H1 (cell line): Measurements from ENCODE around the gene MRGPRX2. TPM values are rescaled to one million over a fixed set of nuclear protein-coding genes. Genes with fewer than 3 reads are reported as not detected.

Source experiments
- CTCF ChIA-PET: fragments of 300-600 bp; sonication (Branson Sonifier 250); formaldehyde crosslinking; loops from one replicate; lab custom pipeline; 2021; ENCODE audit not compliant: partially characterized antibody; lab: Charles Lee
- POLR2A ChIA-PET: fragments of 300-600 bp; sonication (Branson Sonifier 250); formaldehyde crosslinking; loops from one replicate; lab custom pipeline; 2021; ENCODE audit warnings: inconsistent platforms; ENCODE audit not compliant: partially characterized antibody; lab: Charles Lee
- DNase-seq, 2 experiments: peaks; one replicate each; pipeline versions ENCODE4 v3.0.0 to v3.0.0-alpha.2; 2010 to 2022; ENCODE audit warnings: low spot score in 2 of 2, low read depth in 1 of 2, mixed read lengths in 1 of 2
- FAIRE-seq: peaks from 2 replicates; lab custom pipeline; 2011; peaks lifted over from hg19 to GRCh38; lab: Jason Lieb, UNC
- H2AFZ ChIP-seq: 2 replicates; pipeline ENCODE4 v1.8.1; 2012; ENCODE audit warnings: low read length, inconsistent platforms
- H2AK5ac ChIP-seq: 2 replicates; pipeline ENCODE4 v1.6.1; 2013; ENCODE audit warnings: low read depth, low read length
- H2BK120ac ChIP-seq: replicated peaks from 2 replicates; pipeline ENCODE3; 2013; ENCODE audit warnings: low read depth, low read length, inconsistent platforms
- H2BK12ac ChIP-seq: 2 replicates; pipeline ENCODE4 v1.6.1; 2013; ENCODE audit warnings: low read depth, low read length
- H2BK15ac ChIP-seq: 2 replicates; pipeline ENCODE4 v1.6.1; 2013; ENCODE audit warnings: low read length
- H2BK20ac ChIP-seq: 2 replicates; pipeline ENCODE4 v1.6.1; 2013; ENCODE audit warnings: low read length
- H2BK5ac ChIP-seq: 2 replicates; pipeline ENCODE4 v1.6.1; 2013; ENCODE audit warnings: low read depth, low read length
- H3K14ac ChIP-seq: 2 replicates; pipeline ENCODE4 v1.6.1; 2013; ENCODE audit warnings: inconsistent platforms; ENCODE audit not compliant: insufficient read length
- H3K18ac ChIP-seq: 2 replicates; pipeline ENCODE4 v1.6.1; 2013; ENCODE audit warnings: low read length; ENCODE audit errors: extremely low read depth
- H3K23ac ChIP-seq: 2 replicates; pipeline ENCODE4 v1.6.1; 2013; ENCODE audit warnings: inconsistent platforms; ENCODE audit not compliant: insufficient read length
- H3K23me2 ChIP-seq: 2 replicates; pipeline ENCODE4 v1.6.1; 2013; ENCODE audit warnings: low read depth, low read length
- H3K27ac ChIP-seq: 2 replicates; pipeline ENCODE4 v1.6.1; 2011; ENCODE audit warnings: low read depth, low read length, inconsistent platforms
- H3K27me3 ChIP-seq, 4 experiments: replicated peaks in 1 of 4; 1 replicate in 1 of 4; 2 replicates in 3 of 4; pipeline versions ENCODE4 v1.6.1 to v1.8.1; 2011 to 2013; ENCODE audit warnings: low read length in 3 of 4, mild to moderate bottlenecking in 3 of 4, inconsistent platforms in 2 of 4, mixed read lengths in 2 of 4, moderate library complexity in 1 of 4; ENCODE audit not compliant: control insufficient read depth in 3 of 4, insufficient read depth in 3 of 4; ENCODE audit errors: extremely low read depth in 1 of 4
- H3K36me3 ChIP-seq, 4 experiments: 2 replicates each; pipeline versions ENCODE4 v1.6.1 to v1.8.1; 2011 to 2013; ENCODE audit warnings: mild to moderate bottlenecking in 4 of 4, low read length in 3 of 4, moderate library complexity in 2 of 4, control low read depth in 1 of 4, inconsistent platforms in 1 of 4; ENCODE audit not compliant: insufficient read depth in 4 of 4, control insufficient read depth in 2 of 4
- H3K4ac ChIP-seq: replicated peaks from 2 replicates; pipeline ENCODE3; 2013; ENCODE audit warnings: low read length, low read depth, mixed read lengths, inconsistent platforms; ENCODE audit not compliant: insufficient read length
- H3K4me1 ChIP-seq, 4 experiments: replicated peaks in 1 of 4; 1 replicate in 1 of 4; 2 replicates in 3 of 4; pipeline versions ENCODE4 v1.6.1 to v1.8.1; 2011 to 2013; ENCODE audit warnings: low read length in 3 of 4, inconsistent platforms in 2 of 4, mixed read lengths in 1 of 4; ENCODE audit not compliant: insufficient read depth in 4 of 4, control insufficient read depth in 3 of 4
- H3K4me2 ChIP-seq, 2 experiments: 2 replicates each; pipeline versions ENCODE4 v1.6.1 to v1.8.1; 2011 to 2013; ENCODE audit warnings: low read depth in 2 of 2, low read length in 2 of 2, control low read depth in 1 of 2, inconsistent platforms in 1 of 2, mild to moderate bottlenecking in 1 of 2; ENCODE audit not compliant: insufficient read depth in 1 of 2
- H3K4me3 ChIP-seq, 4 experiments: fragments of 200-600, 300-600 bp in 1 of 4; sonication (generic), shearing (Covaris generic), sonication (Bioruptor Twin) in 1 of 4; 2 replicates each; pipeline versions ENCODE4 v1.5.1 to v1.8.1; 2011 to 2016; ENCODE audit warnings: low read length in 4 of 4, low read depth in 3 of 4, control low read depth in 2 of 4, inconsistent platforms in 2 of 4, mild to moderate bottlenecking in 2 of 4, mixed read lengths in 1 of 4, moderate library complexity in 1 of 4; ENCODE audit not compliant: insufficient read depth in 2 of 4; ENCODE audit errors: extremely low read depth in 1 of 4
- H3K56ac ChIP-seq: replicated peaks from 2 replicates; pipeline ENCODE3; 2013; ENCODE audit warnings: low read depth, mild to moderate bottlenecking, mixed read lengths, low read length, inconsistent platforms; ENCODE audit not compliant: insufficient read length
- H3K79me1 ChIP-seq: 2 replicates; pipeline ENCODE4 v1.6.1; 2013; ENCODE audit warnings: low read depth, low read length, control low read depth
- H3K79me2 ChIP-seq, 2 experiments: 2 replicates each; pipeline versions ENCODE4 v1.6.1 to v1.8.1; 2012 to 2013; ENCODE audit warnings: low read length in 2 of 2, mild to moderate bottlenecking in 2 of 2, inconsistent platforms in 1 of 2; ENCODE audit not compliant: insufficient read depth in 2 of 2, control insufficient read depth in 1 of 2
- H3K9ac ChIP-seq, 4 experiments: replicated peaks in 1 of 4; 1 replicate in 1 of 4; 2 replicates in 3 of 4; pipeline versions ENCODE4 v1.6.1 to v1.8.1; 2011 to 2013; ENCODE audit warnings: low read depth in 3 of 4, low read length in 3 of 4, control low read depth in 2 of 4, mild to moderate bottlenecking in 2 of 4, moderate library complexity in 2 of 4, inconsistent platforms in 1 of 4; ENCODE audit errors: extremely low read depth in 1 of 4
- H3K9me3 ChIP-seq, 2 experiments: 2 replicates each; pipeline versions ENCODE4 v1.6.1 to v1.8.1; 2012 to 2013; ENCODE audit warnings: mild to moderate bottlenecking in 2 of 2, moderate library complexity in 2 of 2, control low read depth in 1 of 2, inconsistent platforms in 1 of 2, low read depth in 1 of 2, low read length in 1 of 2, mixed read lengths in 1 of 2; ENCODE audit not compliant: insufficient read depth in 2 of 2
- H4K20me1 ChIP-seq, 2 experiments: replicated peaks in 1 of 2; 2 replicates each; pipeline versions ENCODE3 to v1.8.1; 2011 to 2013; ENCODE audit warnings: inconsistent platforms in 2 of 2, low read length in 2 of 2, mild to moderate bottlenecking in 1 of 2; ENCODE audit not compliant: insufficient read depth in 2 of 2, control insufficient read depth in 1 of 2
- H4K5ac ChIP-seq: 2 replicates; pipeline ENCODE4 v1.6.1; 2013; ENCODE audit warnings: low read length, low read depth, mixed read lengths, inconsistent platforms; ENCODE audit not compliant: insufficient read length
- H4K8ac ChIP-seq: 2 replicates; pipeline ENCODE4 v1.8.0; 2013; ENCODE audit warnings: mild to moderate bottlenecking, moderate library complexity, low read length, inconsistent platforms; ENCODE audit not compliant: insufficient read depth; ENCODE audit errors: extremely low read depth
- H4K91ac ChIP-seq: replicated peaks from 2 replicates; pipeline ENCODE3; 2013; ENCODE audit warnings: low read length, mixed read lengths, inconsistent platforms; ENCODE audit not compliant: insufficient read length
- EGR1 ChIP-seq: IDR thresholded peaks from 2 replicates; pipeline ENCODE4 v1.6.1; 2011; ENCODE audit warnings: low read depth, low read length, borderline replicate concordance
- FOSL1 ChIP-seq: IDR thresholded peaks from 2 replicates; pipeline ENCODE4 v1.6.1; 2011; ENCODE audit warnings: mild to moderate bottlenecking, low read depth, low read length, moderate library complexity; ENCODE audit not compliant: insufficient read depth
- GTF2F1 ChIP-seq: IDR thresholded peaks from 2 replicates; pipeline ENCODE4 v1.6.1; 2012; ENCODE audit warnings: low read depth, low read length, improper control_type of control experiment, borderline replicate concordance
- KDM4A ChIP-seq: IDR thresholded peaks from one replicate; pipeline ENCODE4 v1.7.1; 2012; ENCODE audit warnings: low read depth, mild to moderate bottlenecking, moderate library complexity, low read length, inconsistent platforms; ENCODE audit not compliant: severe bottlenecking
- MAFK ChIP-seq: IDR thresholded peaks from 2 replicates; pipeline ENCODE4 v1.6.1; 2012; ENCODE audit warnings: low read depth, mild to moderate bottlenecking, improper control_type of control experiment, low read length
- RBBP5 ChIP-seq: IDR thresholded peaks from 2 replicates; pipeline ENCODE4 v1.7.1; 2012; ENCODE audit warnings: low read depth, mild to moderate bottlenecking, inconsistent platforms, low read length, moderate library complexity, borderline replicate concordance
- SIRT6 ChIP-seq: IDR thresholded peaks from one replicate; pipeline ENCODE4 v1.7.1; 2012; ENCODE audit warnings: low read length, inconsistent platforms
- SP2 ChIP-seq: IDR thresholded peaks from 2 replicates; pipeline ENCODE4 v1.6.1; 2012; ENCODE audit warnings: mild to moderate bottlenecking, low read length, inconsistent platforms
- TEAD4 ChIP-seq: IDR thresholded peaks from 2 replicates; pipeline ENCODE4 v1.6.1; 2012; ENCODE audit warnings: low read depth, low read length, inconsistent platforms, mixed read lengths
- WGBS, 2 experiments: shearing (Covaris generic) in 1 of 2; methylation state at CpG; one replicate each; pipeline versions ENCODE4 v1.1.6 to v1.1.7; 2013 to 2015; ENCODE audit warnings: low lambda C conversion rate in 2 of 2, mixed read lengths in 2 of 2, inconsistent platforms in 1 of 2, low coverage in 1 of 2, missing lambda C conversion rate in 1 of 2; ENCODE audit not compliant: insufficient replicate concordance in 2 of 2, insufficient coverage in 1 of 2, insufficient read length in 1 of 2; ENCODE audit errors: extremely low coverage in 1 of 2, missing lambda C conversion rate in 1 of 2; 5-methylcytosine and 5-hydroxymethylcytosine counted together
- polyA plus RNA-seq, 7 experiments: library from polyadenylated mRNA; depleted of rRNA in 3 of 7; stranded (reverse) in 5 of 7; unstranded in 2 of 7; fragments of >200 nt in 5 of 7; fragments of 200-250 nt in 2 of 7; gene quantifications; 1 replicate in 5 of 7; 2 replicates in 1 of 7; 4 replicates in 1 of 7; pipeline versions ENCODE4 v1.2.1 to v1.2.3, GENCODE V29; 2011 to 2013; ENCODE audit warnings: missing spikeins in 2 of 7, mixed read lengths in 2 of 7
- total RNA-seq: library from RNA; stranded (reverse); fragmentation: NEBNext Ultra II Directional; extraction: Animal tissue kit (Norgen Biotek cat#: 25700); gene quantifications from 2 replicates; pipeline ENCODE4 v1.2.1, GENCODE V29; 2021

MRGPRX2 gene
- total and polyA plus RNA-seq, 2 of the 8 experiments (the other 6 are each of a cell fraction or from before 2014, with no cell fraction given): not detected

GRCh38 chr11:19071255-19071654, 10.7 kb upstream of the MRGPRX2 start:
- no peaks in the 10 kb centered on the region for H3K79me1 ChIP-seq
- H2BK120ac ChIP-seq: no peak overlapping the region
- no peaks in the 10 kb centered on the region for H3K23me2 ChIP-seq
- no peak overlapping the region for H3K23ac ChIP-seq
- H2BK12ac ChIP-seq: no peak overlapping the region
- POLR2A ChIA-PET: interaction anchor here (1.2 kb wide), 1 partner anchor 170 kb away, joined by 3 read pairs; the partner anchor contains the start of gene E2F8
- H2AK5ac ChIP-seq: no peak overlapping the region
- H2BK5ac ChIP-seq: no peak overlapping the region
- no peak overlapping the region for H2AFZ ChIP-seq
- DNase-seq: peak; percentile 43 to 75
- FAIRE-seq: peak; percentile 98
- no peak overlapping the region for H3K4me3 ChIP-seq
- no peak overlapping the region for H4K5ac ChIP-seq
- H4K20me1 ChIP-seq: no peaks in the 10 kb centered on the region
- no peak overlapping the region for H3K27ac ChIP-seq
- H3K18ac ChIP-seq: no peak overlapping the region
- WGBS, 2 experiments: 24% methylated on average over 11 of the region's 11 CpGs; no CpG with 5 or more reads in 1 of the 2 experiments
- CTCF ChIA-PET: interaction anchor here (0.6 to 3.4 kb wide), 59 partner anchors 9 to 833 kb away, joined by 3 to 29 read pairs (median 4); partner anchors contain the start of gene MRGPRX2
- H2BK15ac ChIP-seq: no peak overlapping the region
- H3K9ac ChIP-seq: no peak overlapping the region
- no peak overlapping the region for H3K56ac ChIP-seq
- no peak overlapping the region for H3K4ac ChIP-seq
- H3K79me2 ChIP-seq: no peaks in the 10 kb centered on the region
- no peak overlapping the region for H4K91ac ChIP-seq
- no peaks in the 10 kb centered on the region for H3K27me3 ChIP-seq
- H2BK20ac ChIP-seq: no peak overlapping the region
- H3K4me2 ChIP-seq: peak overlapping the region in 1 of 2 experiments; percentile 55; a peak in 3 of 4 replicates
- H3K14ac ChIP-seq: no peak overlapping the region
- H3K36me3 ChIP-seq: no peaks in the 10 kb centered on the region
- H4K8ac ChIP-seq: peak overlapping the region; percentile 59; the same call in 1 of the 2 replicates
- H3K4me1 ChIP-seq: peaks cover 2 to 8% (median 7%) of the 10 kb centered on the region in 4 experiments; a peak in 4 of 7 replicates
- no peaks in the 10 kb centered on the region for H3K9me3 ChIP-seq
- 0 out of 2 replicates have a peak, but pooled peaks have one; percentile 12 for TF ChIP-seq EGR1
- TF ChIP-seq TEAD4: peak; percentile 62; the same call in 1 of the 2 replicates
- no peak for TF ChIP-seq SP2
- no peak for TF ChIP-seq SIRT6
- no peak for TF ChIP-seq GTF2F1
- no peak for TF ChIP-seq FOSL1
- no peak for TF ChIP-seq KDM4A
- TF ChIP-seq MAFK: peak; percentile 53; the same call in 1 of the 2 replicates
- TF ChIP-seq RBBP5: no peak
